H9 (cell line): ENCODE results near the gene HES4. TPM values are rescaled to one million over a fixed set of nuclear protein-coding genes. Genes with fewer than 3 reads are reported as not detected.

Experiments
- DNase-seq: peaks from one replicate; pipeline ENCODE4 v3.0.0-alpha.2; 2017
- H2AFZ ChIP-seq: one replicate; pipeline ENCODE4 v1.6.1; 2013; ENCODE audit warnings: mild to moderate bottlenecking, low read length, control low read depth, moderate library complexity
- H2AK5ac ChIP-seq: 2 replicates; pipeline ENCODE4 v1.6.1; 2013; ENCODE audit warnings: low read length, control low read depth, mixed read lengths; ENCODE audit not compliant: insufficient read length
- H2BK120ac ChIP-seq: one replicate; pipeline ENCODE4 v1.6.1; 2013; ENCODE audit warnings: low read depth, mild to moderate bottlenecking, low read length, control low read depth, inconsistent platforms; ENCODE audit not compliant: poor library complexity, severe bottlenecking
- H2BK12ac ChIP-seq: 2 replicates; pipeline ENCODE4 v1.6.1; 2013; ENCODE audit warnings: low read length, control low read depth, mixed read lengths, low read depth; ENCODE audit not compliant: insufficient read length
- H2BK15ac ChIP-seq: 2 replicates; pipeline ENCODE4 v1.6.1; 2013; ENCODE audit warnings: low read depth, low read length, control low read depth
- H2BK20ac ChIP-seq: one replicate; pipeline ENCODE4 v1.6.1; 2013; ENCODE audit warnings: low read depth, mild to moderate bottlenecking, low read length, control low read depth, inconsistent platforms; ENCODE audit not compliant: poor library complexity, severe bottlenecking
- H2BK5ac ChIP-seq: 2 replicates; pipeline ENCODE4 v1.6.1; 2013; ENCODE audit warnings: low read length, control low read depth, mixed read lengths; ENCODE audit not compliant: insufficient read length
- H3K14ac ChIP-seq: 2 replicates; pipeline ENCODE4 v1.6.1; 2013; ENCODE audit warnings: low read length, control low read depth; ENCODE audit not compliant: insufficient read depth
- H3K18ac ChIP-seq: 2 replicates; pipeline ENCODE4 v1.6.1; 2013; ENCODE audit warnings: low read depth, mild to moderate bottlenecking, mixed read lengths, low read length, control low read depth; ENCODE audit not compliant: insufficient read length
- H3K23ac ChIP-seq: 2 replicates; pipeline ENCODE4 v1.6.1; 2013; ENCODE audit warnings: low read length, control low read depth, mixed read lengths, low read depth; ENCODE audit not compliant: insufficient read length
- H3K23me2 ChIP-seq: 2 replicates; pipeline ENCODE4 v1.6.1; 2013; ENCODE audit warnings: low read depth, mild to moderate bottlenecking, mixed read lengths, low read length, control low read depth; ENCODE audit not compliant: insufficient read length, poor library complexity, severe bottlenecking
- H3K27ac ChIP-seq: 2 replicates; pipeline ENCODE4 v1.5.1; 2013; ENCODE audit warnings: low read length, control low read depth, mixed read lengths, low read depth; ENCODE audit not compliant: insufficient read length
- H3K27me3 ChIP-seq: 2 replicates; pipeline ENCODE4 v1.6.1; 2013; ENCODE audit warnings: low read length, control low read depth, inconsistent platforms; ENCODE audit not compliant: insufficient read depth
- H3K4ac ChIP-seq: 2 replicates; pipeline ENCODE4 v1.6.1; 2013; ENCODE audit warnings: low read depth, mild to moderate bottlenecking, control low read depth, inconsistent platforms, low read length, moderate library complexity
- H3K4me1 ChIP-seq: 2 replicates; pipeline ENCODE4 v1.6.1; 2013; ENCODE audit warnings: low read length, control low read depth, inconsistent platforms; ENCODE audit not compliant: insufficient read depth
- H3K4me2 ChIP-seq: 2 replicates; pipeline ENCODE4 v1.6.1; 2013; ENCODE audit warnings: low read length, control low read depth, mixed read lengths; ENCODE audit not compliant: insufficient read length, insufficient read depth
- H3K56ac ChIP-seq: 2 replicates; pipeline ENCODE4 v1.6.1; 2013; ENCODE audit warnings: low read depth, mild to moderate bottlenecking, mixed read lengths, low read length, control low read depth; ENCODE audit not compliant: insufficient read length
- H3K79me1 ChIP-seq: 2 replicates; pipeline ENCODE4 v1.6.1; 2013; ENCODE audit warnings: low read depth, mild to moderate bottlenecking, moderate library complexity, low read length, control low read depth, inconsistent platforms; ENCODE audit not compliant: insufficient read depth, poor library complexity, severe bottlenecking
- H3K79me2 ChIP-seq: 2 replicates; pipeline ENCODE4 v1.6.1; 2013; ENCODE audit warnings: low read length, control low read depth, inconsistent platforms; ENCODE audit not compliant: insufficient read depth
- H3K9ac ChIP-seq: 2 replicates; pipeline ENCODE4 v1.6.1; 2013; ENCODE audit warnings: low read length, control low read depth, mixed read lengths; ENCODE audit not compliant: insufficient read length; ENCODE audit errors: extremely low read depth
- H3K9me3 ChIP-seq: one replicate; pipeline ENCODE4 v1.6.1; 2013; ENCODE audit warnings: low read depth, low read length, inconsistent platforms; ENCODE audit not compliant: control insufficient read depth
- H3T11ph ChIP-seq: one replicate; pipeline ENCODE4 v1.6.1; 2013; ENCODE audit warnings: mild to moderate bottlenecking, low read length, control low read depth, inconsistent platforms
- H4K20me1 ChIP-seq: one replicate; pipeline ENCODE4 v1.6.1; 2013; ENCODE audit not compliant: control insufficient read depth, insufficient read length, insufficient read depth
- H4K5ac ChIP-seq: 2 replicates; pipeline ENCODE4 v1.6.1; 2013; ENCODE audit warnings: low read depth, mild to moderate bottlenecking, mixed read lengths, low read length, control low read depth; ENCODE audit not compliant: insufficient read length
- H4K8ac ChIP-seq: replicated peaks from 2 replicates; pipeline ENCODE4 v1.6.1; 2013; ENCODE audit warnings: low read length, control low read depth, mixed read lengths, low read depth; ENCODE audit not compliant: insufficient read length
- H4K91ac ChIP-seq: 2 replicates; pipeline ENCODE4 v1.6.1; 2013; ENCODE audit warnings: low read depth, mild to moderate bottlenecking, moderate library complexity, mixed read lengths, low read length, control low read depth; ENCODE audit not compliant: insufficient read length
- H3K27ac Mint-ChIP-seq, 3 experiments: 2 replicates in 2 of 3; 3 replicates in 1 of 3; pipeline ENCODE4 v1.8.0; 2020 to 2021; ENCODE audit warnings: mixed read lengths in 3 of 3, mild to moderate bottlenecking in 1 of 3, moderate library complexity in 1 of 3
- H3K27me3 Mint-ChIP-seq: 2 replicates; pipeline ENCODE4 v1.8.0; 2021; ENCODE audit warnings: low read depth, mild to moderate bottlenecking, moderate library complexity, mixed read lengths
- H3K36me3 Mint-ChIP-seq, 3 experiments: 2 replicates in 2 of 3; 3 replicates in 1 of 3; pipeline ENCODE4 v1.8.0; 2020 to 2021; ENCODE audit warnings: low read depth in 3 of 3, mixed read lengths in 3 of 3; ENCODE audit not compliant: insufficient read depth in 1 of 3
- H3K4me1 Mint-ChIP-seq, 2 experiments: 2 replicates each; pipeline ENCODE4 v1.8.0; 2020; ENCODE audit warnings: mixed read lengths in 2 of 2
- H3K4me3 Mint-ChIP-seq, 2 experiments: 2 replicates in 1 of 2; 3 replicates in 1 of 2; pipeline ENCODE4 v1.8.0; 2020 to 2021; ENCODE audit warnings: mild to moderate bottlenecking in 2 of 2, mixed read lengths in 2 of 2, moderate library complexity in 1 of 2
- H3K9me3 Mint-ChIP-seq, 2 experiments: 2 replicates in 1 of 2; 3 replicates in 1 of 2; pipeline ENCODE4 v1.8.0; 2020; ENCODE audit warnings: mild to moderate bottlenecking in 2 of 2, mixed read lengths in 2 of 2, moderate library complexity in 1 of 2
- CTCF ChIP-seq: fragments of 200-600 bp; sonication (generic); conservative IDR thresholded peaks from 3 replicates; pipeline ENCODE4 v1.8.0; 2021; ENCODE audit warnings: antibody characterized with exemption, mild to moderate bottlenecking
- WGBS: extraction: QIAGEN DNeasy Blood & Tissue Kit; methylation state at CpG from one replicate; pipeline ENCODE4 v1.1.7; 2013; ENCODE audit warnings: missing lambda C conversion rate, low lambda C conversion rate, mixed read lengths; ENCODE audit not compliant: insufficient read length; ENCODE audit errors: extremely low coverage; 5-methylcytosine and 5-hydroxymethylcytosine counted together
- total RNA-seq: library from RNA; stranded (reverse); gene quantifications from 2 replicates; pipeline ENCODE4 v1.2.1, GENCODE V29; 2021

HES4 gene
- total RNA-seq, 1 experiment from 2014 or later = 4.0 TPM

DNA sequence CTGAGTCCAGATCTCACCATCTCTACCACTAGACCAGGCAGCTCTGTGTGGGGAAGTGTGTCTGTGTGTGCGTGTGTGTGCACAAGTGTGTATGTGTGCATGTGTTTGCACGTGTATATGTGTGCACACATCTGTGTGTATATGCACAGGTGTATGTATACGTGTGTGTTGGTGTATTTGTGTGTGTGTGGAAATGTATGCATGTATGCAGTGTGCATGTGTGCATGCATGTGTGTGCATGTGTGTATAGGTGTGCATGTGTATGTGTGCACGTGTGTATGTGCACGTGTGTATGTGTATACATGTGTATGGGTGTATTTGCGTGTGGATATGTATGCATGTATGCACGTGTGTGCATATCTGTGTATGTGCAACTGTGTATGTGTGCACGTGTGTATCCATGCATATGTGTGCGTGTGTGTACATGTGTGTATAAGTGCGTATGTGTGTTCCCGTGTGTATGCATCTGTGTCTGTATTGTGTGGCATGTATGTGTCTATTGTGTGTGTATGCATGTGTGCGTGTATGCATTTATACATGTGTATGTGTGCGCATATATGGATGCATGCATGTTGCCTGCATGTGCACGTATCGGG, 30.5 kb downstream of the HES4 start:
- no peak overlapping the region; a peak in 1 of 7 replicates for H3K27ac Mint-ChIP-seq
- no peak overlapping the region for H4K5ac ChIP-seq
- H2BK120ac ChIP-seq = no peak overlapping the region
- H2BK20ac ChIP-seq = no peak overlapping the region
- no peak overlapping the region for H2BK12ac ChIP-seq
- TF ChIP-seq CTCF = no peak
- no peak overlapping the region for H3K4ac ChIP-seq
- H3K79me2 ChIP-seq = no peaks in the 10 kb centered on the region
- H3T11ph ChIP-seq = no peak overlapping the region
- H3K27me3 ChIP-seq = peaks cover 11% of the 10 kb centered on the region; the same call in 1 of the 2 replicates
- no peak overlapping the region for H2AK5ac ChIP-seq
- no peak overlapping the region for H3K4me3 Mint-ChIP-seq
- no peak overlapping the region for H3K9ac ChIP-seq
- peaks cover 3 to 4% of the 10 kb centered on the region in 2 experiments; a peak in 3 of 5 replicates for H3K9me3 Mint-ChIP-seq
- no peak overlapping the region for H3K4me2 ChIP-seq
- no peaks in the 10 kb centered on the region for H3K79me1 ChIP-seq
- H2AFZ ChIP-seq = no peak overlapping the region
- H2BK15ac ChIP-seq = no peak overlapping the region
- DNase-seq = no peak
- H3K56ac ChIP-seq = no peak overlapping the region
- H3K14ac ChIP-seq = no peak overlapping the region
- H3K23ac ChIP-seq = no peak overlapping the region
- H3K18ac ChIP-seq = no peak overlapping the region
- peaks cover 0 to 3% of the 10 kb centered on the region in 2 experiments; a peak in 2 of 4 replicates for H3K4me1 Mint-ChIP-seq
- no peaks in the 10 kb centered on the region for H3K9me3 ChIP-seq
- H3K27ac ChIP-seq = no peak overlapping the region
- H4K20me1 ChIP-seq = no peaks in the 10 kb centered on the region
- no peak overlapping the region for H4K8ac ChIP-seq
- H2BK5ac ChIP-seq = no peak overlapping the region
- H3K23me2 ChIP-seq = peaks cover 9% of the 10 kb centered on the region
- WGBS = no CpG with 5 or more reads among the region's 15 CpGs
- H3K27me3 Mint-ChIP-seq = peaks cover 52% of the 10 kb centered on the region
- H3K4me1 ChIP-seq = no peaks in the 10 kb centered on the region
- peaks cover 0 to 8% (median 8%) of the 10 kb centered on the region in 3 experiments; a peak in 4 of 7 replicates for H3K36me3 Mint-ChIP-seq
- no peak overlapping the region for H4K91ac ChIP-seq
